ENCODE measurements around the gene RIMKLA.
A peak's percentile ranks its signal among the peaks of the same experiment; 100 is the strongest.

RIMKLA gene, protein sequence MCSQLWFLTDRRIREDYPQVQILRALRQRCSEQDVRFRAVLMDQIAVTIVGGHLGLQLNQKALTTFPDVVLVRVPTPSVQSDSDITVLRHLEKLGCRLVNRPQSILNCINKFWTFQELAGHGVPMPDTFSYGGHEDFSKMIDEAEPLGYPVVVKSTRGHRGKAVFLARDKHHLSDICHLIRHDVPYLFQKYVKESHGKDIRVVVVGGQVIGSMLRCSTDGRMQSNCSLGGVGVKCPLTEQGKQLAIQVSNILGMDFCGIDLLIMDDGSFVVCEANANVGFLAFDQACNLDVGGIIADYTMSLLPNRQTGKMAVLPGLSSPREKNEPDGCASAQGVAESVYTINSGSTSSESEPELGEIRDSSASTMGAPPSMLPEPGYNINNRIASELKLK

GRCh38 chr1:42380586-42381279 lies at the start of gene RIMKLA:
Gene RIMKLA (plus strand): TSS chr1:42380792. CDS start chr1:42380935, 143 bp downstream.
- peak; percentile 82 for DNase-seq

DNA sequence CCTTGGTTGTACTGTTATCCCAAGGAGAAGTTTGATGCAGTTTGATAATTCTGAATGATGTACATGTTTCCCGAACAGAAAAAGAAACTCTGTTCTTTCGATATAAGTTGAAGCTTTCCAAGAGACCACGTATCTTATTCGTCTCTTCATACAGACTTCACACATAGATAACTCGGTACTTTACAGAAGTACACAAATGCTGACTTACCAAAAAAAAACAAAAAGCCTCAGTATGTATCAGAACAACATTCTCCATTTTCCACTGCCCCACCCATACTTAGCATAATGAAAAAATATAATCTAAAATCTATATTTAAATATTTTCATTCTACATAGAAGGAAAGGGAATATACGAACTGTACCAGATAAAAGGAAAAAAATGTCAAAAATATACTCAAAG lies 47.7 kb upstream of the RIMKLA start:
- no peak for DNase-seq

GRCh38 chr1:42333662-42334239 lies 46.8 kb upstream of the RIMKLA start:
- DNase-seq, result no peak

DNA sequence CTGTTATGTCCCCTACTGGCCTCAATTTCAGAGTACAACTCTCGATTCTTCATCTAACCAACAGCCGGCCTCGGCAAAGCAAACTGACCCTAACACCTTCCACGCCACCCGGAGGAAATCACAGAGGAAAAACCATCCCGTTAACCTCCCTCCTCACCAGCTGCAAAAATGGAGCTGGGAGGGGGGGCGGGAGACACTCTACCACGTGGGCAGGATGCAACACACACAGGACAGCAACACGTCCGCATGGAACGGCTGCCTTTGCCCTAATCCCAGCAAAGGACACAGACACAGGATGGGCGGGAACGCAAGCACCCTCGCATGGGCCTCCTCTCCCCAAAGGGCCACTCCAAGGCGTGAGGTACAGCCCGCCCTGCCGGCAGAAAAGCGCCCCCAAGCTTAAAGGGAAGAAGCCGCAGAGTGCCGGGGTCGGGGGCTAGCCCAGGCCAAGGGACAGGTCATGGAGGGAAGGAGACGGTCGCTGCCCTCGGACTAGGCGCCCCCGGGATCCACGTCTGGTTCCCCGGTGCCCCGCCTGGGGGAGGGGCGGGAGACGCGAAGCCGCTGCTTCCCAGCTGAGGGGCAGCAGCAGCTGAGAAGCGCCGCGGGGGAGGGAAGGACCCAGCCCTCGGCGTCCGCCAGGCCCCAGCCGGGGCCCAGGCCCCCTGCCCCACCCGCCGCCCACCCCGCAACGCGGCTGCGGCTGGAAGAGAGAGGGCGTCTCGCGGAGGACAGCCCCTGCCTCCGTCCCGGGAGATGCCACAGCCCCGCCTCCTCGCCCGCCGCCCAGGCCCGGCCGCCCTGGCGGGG lies 46.1 kb upstream of the RIMKLA start:
- DNase-seq, result no peak

- peak; percentile 97 for DNase-seq
These were observed 45.4 kb upstream of the RIMKLA start, which contains the start of gene FOXJ3 for GRCh38 chr1:42335050-42335808. Gene FOXJ3 (minus strand): TSS chr1:42335235. CDS start chr1:42311093, 24,142 bp downstream.

- no peak for DNase-seq
These were observed 44.6 kb upstream of the RIMKLA start for GRCh38 chr1:42335809-42336518.

DNA sequence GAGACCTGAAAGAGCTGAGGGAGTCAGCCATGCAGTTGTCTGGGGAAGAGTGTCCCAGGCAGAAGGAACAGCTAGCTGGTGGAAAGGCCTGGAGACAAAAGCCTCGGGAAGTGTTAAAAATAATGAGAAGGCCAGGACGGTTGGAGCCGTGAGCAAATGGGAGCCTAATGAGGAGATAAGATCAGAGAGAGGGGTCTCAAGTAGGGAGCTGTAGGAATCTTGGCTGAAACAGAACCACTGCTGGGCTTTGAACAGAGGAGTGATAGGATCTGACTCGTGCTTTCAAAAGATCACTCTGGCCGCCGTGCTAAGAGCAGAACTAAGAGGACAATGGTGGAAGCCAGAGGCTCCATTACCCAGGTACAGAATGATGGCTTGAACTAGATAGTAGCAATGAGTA lies 43.6 kb upstream of the RIMKLA start:
- no peak for DNase-seq

GRCh38 chr1:42340093-42340492 lies 40.5 kb upstream of the RIMKLA start:
- DNase-seq, result no peak

DNA sequence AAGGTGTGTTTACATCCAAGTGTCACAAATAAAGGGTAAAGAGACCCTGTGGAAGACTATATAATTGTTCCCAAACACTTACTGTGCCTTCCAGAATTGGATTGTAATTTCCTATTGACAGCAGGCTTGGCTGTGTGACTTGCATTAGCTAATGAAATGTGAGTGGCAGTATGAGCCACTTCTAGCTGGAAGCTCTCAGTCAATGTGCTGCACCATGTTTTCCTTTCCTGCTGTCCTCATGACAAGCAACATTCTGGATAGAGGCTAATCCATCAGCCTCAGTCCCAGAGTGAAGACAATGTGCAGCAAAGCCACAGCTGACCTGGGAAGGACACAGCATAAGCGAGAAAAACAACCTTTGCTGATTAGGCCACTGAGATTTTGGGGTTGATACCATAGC lies 39.7 kb upstream of the RIMKLA start:
- no peak for DNase-seq

DNA sequence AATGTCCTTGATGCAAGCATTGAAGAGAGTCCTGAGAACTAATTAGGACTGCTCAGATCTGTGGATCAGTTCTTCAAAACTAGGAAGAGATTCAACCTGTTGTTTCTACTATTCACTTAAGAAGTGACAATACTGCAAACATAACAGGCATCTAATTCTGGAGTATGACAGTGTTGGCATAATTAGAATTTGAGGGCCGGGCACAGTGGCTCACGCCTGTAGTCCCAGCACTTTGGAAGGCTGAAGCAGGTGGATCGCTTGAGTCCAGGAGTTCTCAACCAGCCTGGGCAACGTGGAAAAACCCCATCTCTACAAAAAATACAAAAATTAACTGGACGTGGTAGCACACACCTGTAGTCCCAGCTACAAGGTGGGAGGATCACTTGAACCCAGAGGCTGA lies 37.5 kb upstream of the RIMKLA start:
- no peak for DNase-seq

GRCh38 chr1:42348498-42348897 lies 32.1 kb upstream of the RIMKLA start:
- no peak for DNase-seq

DNA sequence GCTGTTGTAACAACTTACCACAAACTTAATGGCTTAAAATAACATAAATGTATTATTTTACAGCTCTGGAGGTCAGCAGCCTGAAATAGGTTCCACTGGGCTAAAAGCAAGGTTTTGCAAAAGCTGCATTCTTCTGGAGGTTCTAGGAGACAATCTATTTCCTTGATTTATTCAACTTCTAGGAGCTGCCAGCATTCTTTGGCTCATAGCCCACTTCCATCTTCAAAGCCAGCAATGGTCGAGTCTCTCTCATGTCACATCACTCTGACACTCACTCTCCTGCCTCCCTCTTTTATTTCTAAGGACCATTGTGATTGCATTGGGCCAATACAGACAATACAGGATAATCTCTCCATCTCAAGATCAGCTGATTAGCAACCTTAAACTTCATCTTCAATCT lies 30.5 kb upstream of the RIMKLA start:
- no peak for DNase-seq

- no peak for DNase-seq
These were observed 21.8 kb upstream of the RIMKLA start for GRCh38 chr1:42358791-42359190.

DNA sequence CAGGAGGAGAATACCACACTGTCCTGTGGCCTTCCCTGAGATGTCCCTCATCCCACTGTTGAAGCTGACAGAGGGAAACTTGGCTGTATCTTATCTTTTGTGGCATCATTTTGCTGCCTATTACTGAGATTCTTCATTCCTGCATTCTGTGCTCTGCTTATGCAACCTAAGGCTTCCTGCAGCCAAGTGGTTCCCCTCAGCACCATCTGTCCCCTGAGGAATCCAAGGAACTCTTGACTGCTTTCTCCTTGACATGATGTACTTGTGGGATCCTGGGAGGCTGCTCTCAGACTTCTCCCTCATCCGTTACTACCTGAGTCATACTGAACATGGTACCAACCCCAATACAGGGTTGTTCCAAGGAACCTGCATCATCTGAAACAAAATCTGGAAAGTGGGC lies 21.1 kb upstream of the RIMKLA start:
- no peak for DNase-seq

- no peak for DNase-seq
These were observed 16.5 kb upstream of the RIMKLA start for GRCh38 chr1:42364089-42364488.

DNA sequence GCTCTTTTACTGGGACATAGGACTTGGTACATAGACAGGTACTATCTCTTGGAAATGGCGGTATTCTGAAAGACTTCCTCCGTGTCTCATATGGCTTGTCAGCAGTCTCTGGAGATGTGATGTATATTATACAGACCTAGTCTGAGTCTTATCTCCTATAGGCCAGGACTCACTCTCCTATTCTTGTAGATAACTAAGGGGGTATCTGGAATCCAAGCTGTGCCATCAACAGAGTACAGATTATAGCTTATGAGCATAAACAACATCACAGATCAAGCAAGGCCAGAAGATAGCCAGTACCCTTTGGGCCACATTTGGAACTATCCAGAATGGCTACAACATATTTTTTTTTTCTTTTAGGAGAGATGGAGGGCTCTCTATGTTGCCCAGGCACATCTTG lies 16.1 kb upstream of the RIMKLA start:
- no peak for DNase-seq

DNA sequence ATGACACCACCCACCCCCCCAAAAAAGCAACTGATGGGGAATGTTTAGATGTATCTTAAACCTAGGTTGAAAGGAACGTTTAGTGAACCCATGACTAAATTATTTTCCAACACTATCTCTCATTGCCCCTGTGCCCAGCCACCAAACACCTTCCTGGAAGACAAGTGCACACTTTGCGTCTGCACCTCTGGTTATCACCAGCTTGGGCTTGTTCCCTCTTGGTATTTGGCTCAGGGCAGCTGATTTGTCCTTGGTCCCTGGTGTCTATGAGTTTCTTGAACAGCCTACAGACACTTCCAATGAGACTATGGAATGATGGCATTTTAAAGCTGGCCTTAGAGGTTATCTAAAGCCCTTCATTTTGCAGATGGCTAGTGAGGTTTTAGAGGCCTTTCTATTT lies 15.5 kb upstream of the RIMKLA start:
- no peak for DNase-seq

- DNase-seq, result no peak
These were observed 12.3 kb upstream of the RIMKLA start for GRCh38 chr1:42368096-42368795.

DNA sequence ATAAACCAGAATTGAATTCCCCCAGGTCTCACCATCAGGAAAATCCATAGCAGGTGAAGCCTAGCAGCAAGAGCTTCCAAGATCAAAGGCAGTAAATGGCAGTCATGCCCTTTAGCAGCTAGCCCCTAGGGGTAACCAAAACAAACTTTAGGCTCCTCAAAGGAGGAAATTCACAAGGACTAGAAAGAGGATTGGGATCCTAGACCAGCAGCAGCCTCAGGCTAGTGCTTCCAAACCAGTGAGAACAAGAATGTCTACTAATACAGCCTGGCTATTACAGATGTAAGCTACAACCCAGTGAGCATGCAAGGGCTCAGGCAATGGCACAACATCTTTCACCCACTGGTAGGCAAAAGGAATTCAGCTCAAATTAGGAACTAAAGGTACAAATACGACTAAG lies 11.1 kb upstream of the RIMKLA start:
- DNase-seq, result no peak

GRCh38 chr1:42370876-42371549 lies 9.6 kb upstream of the RIMKLA start:
- no peak for DNase-seq

Data from activated CD8-positive, alpha-beta memory T cell treated with anti-CD3 and anti-CD28 coated beads for 24 hours (primary cell).